Measurements from ENCODE around the gene NELFCD. TPM values are rescaled to one million over a fixed set of nuclear protein-coding genes. Genes with fewer than 3 reads are reported as not detected.
A peak's percentile ranks its signal among the peaks of the same experiment; 100 is the strongest.

The NELFCD gene
- total RNA-seq, 1 donor from 2014 or later: 85.7 TPM

GRCh38 chr20:58967652-58968429, 13.2 kb upstream of the NELFCD start:
- H3K36me3 ChIP-seq: no peaks in the 10 kb centered on the region
- H3K27ac ChIP-seq: no peak overlapping the region
- peak; percentile 58 to 67 for DNase-seq (ENCODE audit: extremely low spot score in 2 of 2)
- no peak for TF ChIP-seq POLR2A (IDR thresholded peaks at IDR 0.05)
- TF ChIP-seq POLR2AphosphoS5 (IDR thresholded peaks at IDR 0.05; ENCODE audit: insufficient read depth in 1 of 2, low read depth in 1 of 2): no peak
- no peak for TF ChIP-seq CTCF (IDR thresholded peaks at IDR 0.05)
- H3K27me3 ChIP-seq: no peaks in the 10 kb centered on the region
- no peak overlapping the region for H3K4me3 ChIP-seq
- no peaks in the 10 kb centered on the region for H3K4me1 ChIP-seq
- intact Hi-C loops (cut with DNase I): no loop called here
- H3K9me3 ChIP-seq: no peaks in the 10 kb centered on the region

GRCh38 chr20:58969439-58969838, 11.6 kb upstream of the NELFCD start:
- H3K27me3 ChIP-seq: no peaks in the 10 kb centered on the region
- H3K9me3 ChIP-seq: no peaks in the 10 kb centered on the region
- H3K4me3 ChIP-seq: no peak overlapping the region
- no peaks in the 10 kb centered on the region for H3K4me1 ChIP-seq
- no peak overlapping the region for H3K27ac ChIP-seq
- intact Hi-C loops (cut with DNase I): no loop called here
- TF ChIP-seq POLR2AphosphoS5 (IDR thresholded peaks at IDR 0.05; ENCODE audit: insufficient read depth in 1 of 2, low read depth in 1 of 2) (no peak), CTCF (IDR thresholded peaks at IDR 0.05) (no peak), POLR2A (IDR thresholded peaks at IDR 0.05) (no peak)
- H3K36me3 ChIP-seq: no peaks in the 10 kb centered on the region
- DNase-seq (ENCODE audit: extremely low spot score in 2 of 2): no peak

GRCh38 chr20:58970146-58970545, 10.9 kb upstream of the NELFCD start:
- intact Hi-C loops (cut with DNase I): no loop called here
- Histone ChIP-seq H3K4me1 (no peaks in the 10 kb centered on the region), H3K27ac (no peak overlapping the region), H3K4me3 (no peak overlapping the region), H3K9me3 (no peaks in the 10 kb centered on the region), H3K27me3 (no peaks in the 10 kb centered on the region), H3K36me3 (no peaks in the 10 kb centered on the region)
- no peak for TF ChIP-seq POLR2AphosphoS5 (IDR thresholded peaks at IDR 0.05; ENCODE audit: insufficient read depth in 1 of 2, low read depth in 1 of 2)
- DNase-seq (ENCODE audit: extremely low spot score in 2 of 2): no peak

GRCh38 chr20:58971429-58971828, 9.6 kb upstream of the NELFCD start:
- TF ChIP-seq CTCF (IDR thresholded peaks at IDR 0.05): no peak
- no peak for TF ChIP-seq POLR2AphosphoS5 (IDR thresholded peaks at IDR 0.05; ENCODE audit: insufficient read depth in 1 of 2, low read depth in 1 of 2)
- TF ChIP-seq POLR2A (IDR thresholded peaks at IDR 0.05): no peak
- no peaks in the 10 kb centered on the region for H3K9me3 ChIP-seq
- H3K27ac ChIP-seq: no peak overlapping the region
- no peaks in the 10 kb centered on the region for H3K36me3 ChIP-seq
- intact Hi-C loops (cut with DNase I): no loop called here
- no peak overlapping the region for H3K4me3 ChIP-seq
- H3K4me1 ChIP-seq: no peaks in the 10 kb centered on the region
- H3K27me3 ChIP-seq: no peaks in the 10 kb centered on the region
- peak in 1 of 2 donors; percentile 43 for DNase-seq (ENCODE audit: extremely low spot score in 2 of 2)

- Histone ChIP-seq H3K27ac (no peak overlapping the region), H3K4me3 (no peak overlapping the region), H3K4me1 (no peaks in the 10 kb centered on the region), H3K36me3 (no peaks in the 10 kb centered on the region), H3K9me3 (no peaks in the 10 kb centered on the region), H3K27me3 (no peaks in the 10 kb centered on the region)
- intact Hi-C loops (cut with DNase I): no loop called here
- DNase-seq (ENCODE audit: extremely low spot score in 2 of 2): peak in 1 of 2 donors; percentile 22
- no peak for TF ChIP-seq POLR2A (IDR thresholded peaks at IDR 0.05)
- TF ChIP-seq POLR2AphosphoS5 (IDR thresholded peaks at IDR 0.05; ENCODE audit: insufficient read depth in 1 of 2, low read depth in 1 of 2): no peak
- TF ChIP-seq CTCF (IDR thresholded peaks at IDR 0.05): no peak
Measured at GRCh38 chr20:58973179-58973578, 7.9 kb upstream of the NELFCD start.
